HCT116 (cell line): Measurements from ENCODE around the gene ESM1. TPM values are rescaled to one million over a fixed set of nuclear protein-coding genes. Genes with fewer than 3 reads are reported as not detected.

Experiments
- ATAC-seq: fragments of 200-7000 bp; cut with Tn5 transposase; 2 replicates; pipeline ENCODE4 v1.9.1; 2020; ENCODE audit warnings: mild to moderate bottlenecking, moderate library complexity
- BruUV-seq: library from RNA; stranded (reverse); fragments of 400-500 nt; replicated peaks from 2 replicates; lab custom pipeline; 2021; lab: Mats Ljungman, UMichigan
- CTCF ChIA-PET: fragments of 300-600 bp; sonication (Branson Sonifier 250); formaldehyde crosslinking; loops from one replicate; lab custom pipeline; 2021; ENCODE audit warnings: antibody characterized with exemption; lab: Charles Lee
- POLR2A ChIA-PET: fragments of 300-600, 350-600 bp; sonication (Branson Sonifier 250); formaldehyde crosslinking; loops from one replicate; lab custom pipeline; 2021; ENCODE audit warnings: antibody characterized with exemption; lab: Charles Lee
- RAD21 ChIA-PET, 2 experiments: fragments of 300-600 bp; sonication (Branson Sonifier 250); formaldehyde crosslinking; loops; one replicate each; lab custom pipeline; 2023; ENCODE audit warnings: low total read pairs in 2 of 2; ENCODE audit not compliant: uncharacterized antibody in 2 of 2, unreplicated experiment in 2 of 2, low non-redundant PET in 1 of 2; lab: Charles Lee
- DNase-seq: peaks from one replicate; pipeline ENCODE4 v3.0.0-alpha.2; 2010; ENCODE audit warnings: low read depth, low spot score
- H2AFZ ChIP-seq: fragments of 200-600 bp; shearing (Covaris generic), sonication (generic); 2 replicates; pipeline ENCODE4 v1.6.1; 2017; ENCODE audit warnings: low read depth, mixed run types, mixed read lengths, antibody characterized with exemption, low read length; ENCODE audit not compliant: poor library complexity, severe bottlenecking
- H3K27ac ChIP-seq: 2 replicates; pipeline ENCODE4 v1.5.1; 2012; ENCODE audit warnings: low read depth, low read length
- H3K27me3 ChIP-seq: fragments of 200-600 bp; sonication (generic); 2 replicates; pipeline ENCODE4 v1.6.1; 2016; ENCODE audit warnings: mixed run types, low read length, mixed read lengths; ENCODE audit not compliant: insufficient read depth
- H3K36me3 ChIP-seq, 2 experiments: fragments of 200-500 bp in 1 of 2; fragments of 200-600 bp in 1 of 2; sonication (Bioruptor generic) in 1 of 2; sonication (generic) in 1 of 2; 2 replicates each; pipeline versions ENCODE4 v1.5.1 to v1.6.1; 2014 to 2016; ENCODE audit warnings: low read length in 2 of 2, inconsistent platforms in 1 of 2, mixed read lengths in 1 of 2, mixed run types in 1 of 2; ENCODE audit not compliant: insufficient read depth in 2 of 2, control insufficient read depth in 1 of 2
- H3K4me1 ChIP-seq, 2 experiments: fragments of 200-600 bp in 1 of 2; sonication (generic) in 1 of 2; 2 replicates each; pipeline versions ENCODE4 v1.5.1 to v1.6.1; 2012 to 2017; ENCODE audit warnings: low read length in 2 of 2, inconsistent platforms in 1 of 2, mild to moderate bottlenecking in 1 of 2, mixed read lengths in 1 of 2, mixed run types in 1 of 2, moderate library complexity in 1 of 2; ENCODE audit not compliant: insufficient read depth in 2 of 2, control insufficient read depth in 1 of 2
- H3K4me2 ChIP-seq: fragments of 200-600 bp; sonication (generic); 2 replicates; pipeline ENCODE4 v1.6.1; 2017; ENCODE audit warnings: mixed run types, low read length, mixed read lengths
- H3K4me3 ChIP-seq, 2 experiments: fragments of 200-600 bp in 1 of 2; sonication (generic) in 1 of 2; replicated peaks in 1 of 2; 2 replicates each; pipeline ENCODE4 v1.5.1; 2011 to 2016; ENCODE audit warnings: low read length in 2 of 2, control low read depth in 1 of 2, low read depth in 1 of 2, mild to moderate bottlenecking in 1 of 2, mixed read lengths in 1 of 2, mixed run types in 1 of 2
- H3K79me2 ChIP-seq: fragments of 200-600 bp; sonication (generic); 2 replicates; pipeline ENCODE4 v1.6.1; 2017; ENCODE audit warnings: mild to moderate bottlenecking, mixed run types, low read length, moderate library complexity, mixed read lengths; ENCODE audit not compliant: insufficient read depth
- H3K9ac ChIP-seq: fragments of 200-600 bp; sonication (generic); 2 replicates; pipeline ENCODE4 v1.6.1; 2016; ENCODE audit warnings: low read length, mixed read lengths
- H3K9me2 ChIP-seq: fragments of 200-600 bp; sonication (generic), shearing (Covaris generic); 2 replicates; pipeline ENCODE4 v1.6.1; 2017; ENCODE audit warnings: mixed run types, mild to moderate bottlenecking, moderate library complexity; ENCODE audit not compliant: insufficient read depth
- H3K9me3 ChIP-seq, 2 experiments: fragments of 200-500 bp in 1 of 2; fragments of 200-600 bp in 1 of 2; sonication (Bioruptor generic) in 1 of 2; sonication (generic) in 1 of 2; 2 replicates each; pipeline ENCODE4 v1.6.1; 2014 to 2017; ENCODE audit warnings: low read length in 2 of 2, mixed read lengths in 2 of 2, inconsistent platforms in 1 of 2, low read depth in 1 of 2, mild to moderate bottlenecking in 1 of 2, mixed run types in 1 of 2, moderate library complexity in 1 of 2; ENCODE audit not compliant: control insufficient read depth in 1 of 2, insufficient read depth in 1 of 2
- H4K20me1 ChIP-seq: fragments of 200-600 bp; sonication (generic), shearing (Covaris generic); 2 replicates; pipeline ENCODE4 v1.6.1; 2017; ENCODE audit warnings: mixed run types, mild to moderate bottlenecking, moderate library complexity; ENCODE audit not compliant: insufficient read depth
- CBX3 ChIP-seq: IDR thresholded peaks from 2 replicates; pipeline ENCODE4 v1.6.1; 2012; ENCODE audit warnings: low read depth
- CEBPB ChIP-seq: IDR thresholded peaks from 2 replicates; pipeline ENCODE4 v1.6.1; 2012; ENCODE audit warnings: low read depth
- EGR1 ChIP-seq: IDR thresholded peaks from 2 replicates; pipeline ENCODE4 v1.6.1; 2012; ENCODE audit warnings: low read depth
- ELF1 ChIP-seq: IDR thresholded peaks from 2 replicates; pipeline ENCODE4 v1.6.1; 2012; ENCODE audit warnings: low read depth, borderline replicate concordance
- EZH2phosphoT487 ChIP-seq: fragments of 200-600 bp; IDR thresholded peaks from 2 replicates; pipeline ENCODE4 v1.6.1; 2018; ENCODE audit warnings: antibody characterized with exemption, borderline replicate concordance
- FOSL1 ChIP-seq: IDR thresholded peaks from 2 replicates; pipeline ENCODE4 v1.6.1; 2012; ENCODE audit warnings: low read depth
- JUND ChIP-seq: IDR thresholded peaks from 2 replicates; pipeline ENCODE4 v1.6.1; 2012
- POLR2AphosphoS5 ChIP-seq: IDR thresholded peaks from 2 replicates; pipeline ENCODE4 v1.6.1; 2011; ENCODE audit warnings: mild to moderate bottlenecking, low read depth, low read length, moderate library complexity
- RAD21 ChIP-seq: IDR thresholded peaks from 2 replicates; pipeline ENCODE4 v1.6.1; 2012; ENCODE audit warnings: low read depth, mild to moderate bottlenecking
- SRF ChIP-seq: IDR thresholded peaks from 2 replicates; pipeline ENCODE4 v1.6.1; 2012; ENCODE audit warnings: low read depth
- YY1 ChIP-seq: IDR thresholded peaks from 2 replicates; pipeline ENCODE4 v1.6.1; 2011; ENCODE audit warnings: low read length, low read depth, moderate library complexity, mild to moderate bottlenecking; ENCODE audit not compliant: insufficient replicate concordance; ENCODE audit errors: extremely low read depth
- ZNF274 ChIP-seq: fragments of 200-500 bp; sonication (Bioruptor generic); IDR thresholded peaks from 2 replicates; pipeline ENCODE4 v1.6.1; 2014; ENCODE audit warnings: mild to moderate bottlenecking, low read depth, low read length, inconsistent platforms
- intact Hi-C: fragments of 100-400 bp; cut with micrococcal nuclease; formaldehyde crosslinking; loops from 2 replicates; pipeline ENCODE4 v1.10.0; 2022
- total RNA-seq: library from RNA; stranded (reverse); gene quantifications from one replicate; pipeline ENCODE4 v1.2.1, GENCODE V29; 2021; ENCODE audit not compliant: unreplicated experiment
- TF ChIP-seq, protein P1 (sequence below): IDR thresholded peaks from 2 replicates; pipeline ENCODE4 v1.6.1; 2012
- TF ChIP-seq, protein P2 (sequence below): IDR thresholded peaks from 2 replicates; pipeline ENCODE4 v1.6.1; 2011; ENCODE audit warnings: mild to moderate bottlenecking, low read length, moderate library complexity; ENCODE audit not compliant: insufficient replicate concordance; ENCODE audit errors: extremely low read depth
- TF ChIP-seq, protein P3 (sequence below): IDR thresholded peaks from 2 replicates; pipeline ENCODE4 v1.6.1; 2012
- TF ChIP-seq, protein P4 (sequence below), 3 experiments: fragments of 200-600 bp in 1 of 3; sonication (generic) in 1 of 3; IDR thresholded peaks in 2 of 3; conservative IDR thresholded peaks in 1 of 3; 2 replicates each; pipeline ENCODE4 v1.5.1; 2012 to 2017; ENCODE audit warnings: low read depth in 2 of 3, low read length in 2 of 3, antibody characterized with exemption in 1 of 3, borderline replicate concordance in 1 of 3, control low read depth in 1 of 3, mild to moderate bottlenecking in 1 of 3, mixed read lengths in 1 of 3, mixed run types in 1 of 3, moderate library complexity in 1 of 3; ENCODE audit not compliant: insufficient read depth in 1 of 3

ESM1 gene
- total RNA-seq, 1 experiment from 2014 or later, result not detected

DNA sequence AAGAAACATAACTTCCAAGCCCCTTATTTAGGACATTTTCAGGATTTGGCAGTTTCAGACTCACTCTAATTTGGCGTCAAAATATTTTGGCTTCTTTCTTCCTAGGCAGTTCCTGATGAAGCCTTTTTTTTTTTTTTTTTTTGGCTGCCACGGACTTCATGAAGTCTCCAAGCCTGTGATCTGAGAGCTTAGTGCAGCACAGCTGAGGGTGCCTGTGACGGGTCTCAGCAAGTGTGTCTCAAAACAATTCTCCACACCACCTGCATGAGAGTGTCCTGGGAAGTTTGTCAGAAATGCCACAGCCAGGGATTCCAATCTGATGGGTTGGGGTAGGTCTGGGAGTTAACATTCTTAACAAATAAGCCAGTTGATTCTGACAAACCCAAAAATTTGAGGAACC is 6.0 kb upstream of the ESM1 start (continued):
- TF ChIP-seq ZNF274 (no peak), POLR2AphosphoS5 (no peak), JUND (no peak)
- TF ChIP-seq, protein P1, sequence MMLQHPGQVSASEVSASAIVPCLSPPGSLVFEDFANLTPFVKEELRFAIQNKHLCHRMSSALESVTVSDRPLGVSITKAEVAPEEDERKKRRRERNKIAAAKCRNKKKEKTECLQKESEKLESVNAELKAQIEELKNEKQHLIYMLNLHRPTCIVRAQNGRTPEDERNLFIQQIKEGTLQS, result no peak
- TF ChIP-seq, protein P2, sequence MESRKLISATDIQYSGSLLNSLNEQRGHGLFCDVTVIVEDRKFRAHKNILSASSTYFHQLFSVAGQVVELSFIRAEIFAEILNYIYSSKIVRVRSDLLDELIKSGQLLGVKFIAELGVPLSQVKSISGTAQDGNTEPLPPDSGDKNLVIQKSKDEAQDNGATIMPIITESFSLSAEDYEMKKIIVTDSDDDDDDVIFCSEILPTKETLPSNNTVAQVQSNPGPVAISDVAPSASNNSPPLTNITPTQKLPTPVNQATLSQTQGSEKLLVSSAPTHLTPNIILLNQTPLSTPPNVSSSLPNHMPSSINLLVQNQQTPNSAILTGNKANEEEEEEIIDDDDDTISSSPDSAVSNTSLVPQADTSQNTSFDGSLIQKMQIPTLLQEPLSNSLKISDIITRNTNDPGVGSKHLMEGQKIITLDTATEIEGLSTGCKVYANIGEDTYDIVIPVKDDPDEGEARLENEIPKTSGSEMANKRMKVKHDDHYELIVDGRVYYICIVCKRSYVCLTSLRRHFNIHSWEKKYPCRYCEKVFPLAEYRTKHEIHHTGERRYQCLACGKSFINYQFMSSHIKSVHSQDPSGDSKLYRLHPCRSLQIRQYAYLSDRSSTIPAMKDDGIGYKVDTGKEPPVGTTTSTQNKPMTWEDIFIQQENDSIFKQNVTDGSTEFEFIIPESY, result no peak

DNA sequence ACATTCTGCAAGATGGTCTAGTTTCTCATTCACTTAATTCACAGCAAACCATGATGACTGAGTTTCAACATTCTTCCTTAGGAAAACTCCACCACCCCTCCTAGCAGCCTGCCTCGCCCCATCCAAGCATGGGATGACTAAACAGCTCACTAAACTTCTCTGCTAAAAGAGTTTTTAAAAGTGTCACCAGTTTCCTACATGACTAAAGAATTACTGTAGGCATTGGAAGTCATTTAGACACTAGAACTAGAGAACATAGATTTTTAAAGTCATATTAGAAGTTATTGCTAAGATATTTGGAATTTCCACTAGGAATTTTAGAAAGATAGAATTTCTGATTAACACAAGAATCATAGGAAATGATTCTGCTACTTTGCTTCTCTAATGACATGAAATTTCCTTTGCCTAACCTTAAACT is 5.5 kb upstream of the ESM1 start:
- no peak overlapping the region for H3K9ac ChIP-seq
- H3K4me3 ChIP-seq, result no peak overlapping the region
- ATAC-seq (no peak), DNase-seq (no peak)
- H3K27me3 ChIP-seq, result peaks cover 65% of the 10 kb centered on the region
- CTCF ChIA-PET, result no interaction called here
- POLR2A ChIA-PET, result no interaction called here
- no peak overlapping the region for H2AFZ ChIP-seq
- intact Hi-C loops, result no loop called here
- H3K36me3 ChIP-seq, result no peaks in the 10 kb centered on the region
- no peaks in the 10 kb centered on the region for H3K4me1 ChIP-seq
- no peak overlapping the region for H3K4me2 ChIP-seq
- H3K9me2 ChIP-seq, result no peaks in the 10 kb centered on the region
- no peaks in the 10 kb centered on the region for H3K9me3 ChIP-seq
- H3K27ac ChIP-seq, result no peak overlapping the region
- TF ChIP-seq SRF (no peak), JUND (no peak), EGR1 (no peak), RAD21 (no peak), YY1 (no peak), CBX3 (no peak), ZNF274 (no peak), EZH2phosphoT487 (no peak), FOSL1 (no peak), CEBPB (no peak), ELF1 (no peak)
- TF ChIP-seq, protein P2, result no peak
- TF ChIP-seq, protein P3, sequence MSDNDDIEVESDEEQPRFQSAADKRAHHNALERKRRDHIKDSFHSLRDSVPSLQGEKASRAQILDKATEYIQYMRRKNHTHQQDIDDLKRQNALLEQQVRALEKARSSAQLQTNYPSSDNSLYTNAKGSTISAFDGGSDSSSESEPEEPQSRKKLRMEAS, result no peak
- TF ChIP-seq, protein P4, sequence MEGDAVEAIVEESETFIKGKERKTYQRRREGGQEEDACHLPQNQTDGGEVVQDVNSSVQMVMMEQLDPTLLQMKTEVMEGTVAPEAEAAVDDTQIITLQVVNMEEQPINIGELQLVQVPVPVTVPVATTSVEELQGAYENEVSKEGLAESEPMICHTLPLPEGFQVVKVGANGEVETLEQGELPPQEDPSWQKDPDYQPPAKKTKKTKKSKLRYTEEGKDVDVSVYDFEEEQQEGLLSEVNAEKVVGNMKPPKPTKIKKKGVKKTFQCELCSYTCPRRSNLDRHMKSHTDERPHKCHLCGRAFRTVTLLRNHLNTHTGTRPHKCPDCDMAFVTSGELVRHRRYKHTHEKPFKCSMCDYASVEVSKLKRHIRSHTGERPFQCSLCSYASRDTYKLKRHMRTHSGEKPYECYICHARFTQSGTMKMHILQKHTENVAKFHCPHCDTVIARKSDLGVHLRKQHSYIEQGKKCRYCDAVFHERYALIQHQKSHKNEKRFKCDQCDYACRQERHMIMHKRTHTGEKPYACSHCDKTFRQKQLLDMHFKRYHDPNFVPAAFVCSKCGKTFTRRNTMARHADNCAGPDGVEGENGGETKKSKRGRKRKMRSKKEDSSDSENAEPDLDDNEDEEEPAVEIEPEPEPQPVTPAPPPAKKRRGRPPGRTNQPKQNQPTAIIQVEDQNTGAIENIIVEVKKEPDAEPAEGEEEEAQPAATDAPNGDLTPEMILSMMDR (IDR thresholded peaks at IDR 0.05 in 2 of 3, conservative IDR thresholded peaks at IDR 0.05 in 1 of 3; ENCODE audit: borderline replicate concordance in 1 of 3, insufficient read depth in 1 of 3, low read depth in 2 of 3, low read length in 2 of 3), result no peak
- no peaks in the 10 kb centered on the region for H4K20me1 ChIP-seq
- H3K79me2 ChIP-seq, result no peaks in the 10 kb centered on the region
- RAD21 ChIA-PET, result no interaction called here
- BruUV-seq, result no TSS peak
